ENCODE measurements around the gene MAP2K1.

Gene MAP2K1

GRCh38 chr15:66404122-66404521, 17.4 kb downstream of the MAP2K1 start:
- H3K9ac ChIP-seq (ENCODE audit: low read depth, low read length): peak overlapping the region; percentile 17; the same call in 1 of the 2 replicates
- peaks cover 40% of the 10 kb centered on the region for H3K4me1 ChIP-seq (ENCODE audit: insufficient read depth, low read length)
- H3K9me3 ChIP-seq (ENCODE audit: control insufficient read depth, insufficient read depth, low read length): no peaks in the 10 kb centered on the region

GRCh38 chr15:66404532-66404931, 17.8 kb downstream of the MAP2K1 start:
- Histone ChIP-seq H3K4me1 (ENCODE audit: insufficient read depth, low read length) (peaks cover 40% of the 10 kb centered on the region), H3K9ac (ENCODE audit: low read depth, low read length) (peak overlapping the region; percentile 17; the same call in 1 of the 2 replicates), H3K9me3 (ENCODE audit: control insufficient read depth, insufficient read depth, low read length) (no peaks in the 10 kb centered on the region), H3K36me3 (ENCODE audit: insufficient read depth, low read length) (no peaks in the 10 kb centered on the region)

More at GRCh38 chr15:66404122-66404521, 17.4 kb downstream of the MAP2K1 start:
- H3K36me3 ChIP-seq (ENCODE audit: insufficient read depth, low read length): no peaks in the 10 kb centered on the region

- no peak overlapping the region for H3K9ac ChIP-seq (ENCODE audit: low read depth, low read length)
- H3K9me3 ChIP-seq (ENCODE audit: control insufficient read depth, insufficient read depth, low read length): no peaks in the 10 kb centered on the region
- peaks cover 44% of the 10 kb centered on the region for H3K4me1 ChIP-seq (ENCODE audit: insufficient read depth, low read length)
- no peaks in the 10 kb centered on the region for H3K36me3 ChIP-seq (ENCODE audit: insufficient read depth, low read length)
These were observed 18.3 kb downstream of the MAP2K1 start for GRCh38 chr15:66405007-66405406.

GRCh38 chr15:66405615-66406014, 18.9 kb downstream of the MAP2K1 start:
- Histone ChIP-seq H3K36me3 (ENCODE audit: insufficient read depth, low read length) (no peaks in the 10 kb centered on the region), H3K9me3 (ENCODE audit: control insufficient read depth, insufficient read depth, low read length) (no peaks in the 10 kb centered on the region), H3K9ac (ENCODE audit: low read depth, low read length) (no peak overlapping the region), H3K4me1 (ENCODE audit: insufficient read depth, low read length) (peaks cover 50% of the 10 kb centered on the region)

- H3K9me3 ChIP-seq (ENCODE audit: control insufficient read depth, insufficient read depth, low read length): no peaks in the 10 kb centered on the region
- H3K4me1 ChIP-seq (ENCODE audit: insufficient read depth, low read length): peaks cover 41% of the 10 kb centered on the region
- H3K9ac ChIP-seq (ENCODE audit: low read depth, low read length): no peak overlapping the region
- H3K36me3 ChIP-seq (ENCODE audit: insufficient read depth, low read length): no peaks in the 10 kb centered on the region
These were observed 21.5 kb downstream of the MAP2K1 start for GRCh38 chr15:66408254-66408653.

GRCh38 chr15:66408675-66409282, 22.1 kb downstream of the MAP2K1 start:
- no peaks in the 10 kb centered on the region for H3K36me3 ChIP-seq (ENCODE audit: insufficient read depth, low read length)
- no peaks in the 10 kb centered on the region for H3K9me3 ChIP-seq (ENCODE audit: control insufficient read depth, insufficient read depth, low read length)
- no peak overlapping the region for H3K9ac ChIP-seq (ENCODE audit: low read depth, low read length)
- H3K4me1 ChIP-seq (ENCODE audit: insufficient read depth, low read length): peaks cover 36% of the 10 kb centered on the region

- Histone ChIP-seq H3K4me1 (ENCODE audit: insufficient read depth, low read length) (peaks cover 30% of the 10 kb centered on the region), H3K9me3 (ENCODE audit: control insufficient read depth, insufficient read depth, low read length) (0 out of 2 replicates have a peak, but pooled peaks cover 4% of the 10 kb centered on the region), H3K9ac (ENCODE audit: low read depth, low read length) (no peak overlapping the region), H3K36me3 (ENCODE audit: insufficient read depth, low read length) (no peaks in the 10 kb centered on the region)
These were observed 22.9 kb downstream of the MAP2K1 start for GRCh38 chr15:66409565-66410108.

- Histone ChIP-seq H3K9me3 (ENCODE audit: control insufficient read depth, insufficient read depth, low read length) (0 out of 2 replicates have a peak, but pooled peaks cover 4% of the 10 kb centered on the region), H3K9ac (ENCODE audit: low read depth, low read length) (no peak overlapping the region), H3K4me1 (ENCODE audit: insufficient read depth, low read length) (peaks cover 15% of the 10 kb centered on the region; the same call in 1 of the 2 replicates)
These were observed 24.5 kb downstream of the MAP2K1 start for GRCh38 chr15:66411190-66411589.

GRCh38 chr15:66412220-66412619, 25.5 kb downstream of the MAP2K1 start:
- Histone ChIP-seq H3K9me3 (ENCODE audit: control insufficient read depth, insufficient read depth, low read length) (0 out of 2 replicates have a peak, but pooled peaks cover 4% of the 10 kb centered on the region), H3K4me1 (ENCODE audit: insufficient read depth, low read length) (peaks cover 19% of the 10 kb centered on the region; the same call in 1 of the 2 replicates), H3K36me3 (ENCODE audit: insufficient read depth, low read length) (no peaks in the 10 kb centered on the region), H3K9ac (ENCODE audit: low read depth, low read length) (no peak overlapping the region)

More at GRCh38 chr15:66411190-66411589, 24.5 kb downstream of the MAP2K1 start:
- H3K36me3 ChIP-seq (ENCODE audit: insufficient read depth, low read length): no peaks in the 10 kb centered on the region

- Histone ChIP-seq H3K9ac (ENCODE audit: low read depth, low read length) (no peak overlapping the region), H3K36me3 (ENCODE audit: insufficient read depth, low read length) (no peaks in the 10 kb centered on the region), H3K9me3 (ENCODE audit: control insufficient read depth, insufficient read depth, low read length) (0 out of 2 replicates have a peak, but pooled peaks cover 4% of the 10 kb centered on the region), H3K4me1 (ENCODE audit: insufficient read depth, low read length) (peaks cover 25% of the 10 kb centered on the region; the same call in 1 of the 2 replicates)
These were observed 26.9 kb downstream of the MAP2K1 start for GRCh38 chr15:66413579-66413978.

- no peaks in the 10 kb centered on the region for H3K36me3 ChIP-seq (ENCODE audit: insufficient read depth, low read length)
- H3K9me3 ChIP-seq (ENCODE audit: control insufficient read depth, insufficient read depth, low read length): 0 out of 2 replicates have a peak, but pooled peaks cover 4% of the 10 kb centered on the region
- H3K9ac ChIP-seq (ENCODE audit: low read depth, low read length): no peak overlapping the region
- peaks cover 18% of the 10 kb centered on the region; the same call in 1 of the 2 replicates for H3K4me1 ChIP-seq (ENCODE audit: insufficient read depth, low read length)
These were observed 28.6 kb downstream of the MAP2K1 start for GRCh38 chr15:66415360-66415759.

GRCh38 chr15:66417736-66418135, 31.0 kb downstream of the MAP2K1 start:
- no peak overlapping the region for H3K9ac ChIP-seq (ENCODE audit: low read depth, low read length)
- no peaks in the 10 kb centered on the region for H3K36me3 ChIP-seq (ENCODE audit: insufficient read depth, low read length)
- H3K4me1 ChIP-seq (ENCODE audit: insufficient read depth, low read length): 0 out of 2 replicates have a peak, but pooled peaks cover 10% of the 10 kb centered on the region
- H3K9me3 ChIP-seq (ENCODE audit: control insufficient read depth, insufficient read depth, low read length): 0 out of 2 replicates have a peak, but pooled peaks cover 4% of the 10 kb centered on the region

GRCh38 chr15:66419471-66419870, 32.8 kb downstream of the MAP2K1 start:
- no peak overlapping the region for H3K9ac ChIP-seq (ENCODE audit: low read depth, low read length)
- no peaks in the 10 kb centered on the region for H3K36me3 ChIP-seq (ENCODE audit: insufficient read depth, low read length)
- peaks cover 14% of the 10 kb centered on the region; the same call in 1 of the 2 replicates for H3K4me1 ChIP-seq (ENCODE audit: insufficient read depth, low read length)

GRCh38 chr15:66422347-66422746, 35.6 kb downstream of the MAP2K1 start:
- no peaks in the 10 kb centered on the region for H3K9me3 ChIP-seq (ENCODE audit: control insufficient read depth, insufficient read depth, low read length)
- H3K9ac ChIP-seq (ENCODE audit: low read depth, low read length): no peak overlapping the region
- H3K36me3 ChIP-seq (ENCODE audit: insufficient read depth, low read length): no peaks in the 10 kb centered on the region
- H3K4me1 ChIP-seq (ENCODE audit: insufficient read depth, low read length): peaks cover 13% of the 10 kb centered on the region

More at GRCh38 chr15:66419471-66419870, 32.8 kb downstream of the MAP2K1 start:
- no peaks in the 10 kb centered on the region for H3K9me3 ChIP-seq (ENCODE audit: control insufficient read depth, insufficient read depth, low read length)

- Histone ChIP-seq H3K4me1 (ENCODE audit: insufficient read depth, low read length) (peaks cover 16% of the 10 kb centered on the region), H3K9ac (ENCODE audit: low read depth, low read length) (no peak overlapping the region), H3K9me3 (ENCODE audit: control insufficient read depth, insufficient read depth, low read length) (no peaks in the 10 kb centered on the region), H3K36me3 (ENCODE audit: insufficient read depth, low read length) (no peaks in the 10 kb centered on the region)
These were observed 36.4 kb downstream of the MAP2K1 start for GRCh38 chr15:66423149-66423548.

Data from ES-I3 (cell line).